GM12892 (cell line): ENCODE results near the gene NXNL2.

ENCODE experiments used
- POLR2A ChIP-seq: IDR thresholded peaks from 2 replicates; pipeline ENCODE4 v1.6.1; 2011; ENCODE audit warnings: low read depth, low read length, control low read depth
- TAF1 ChIP-seq: IDR thresholded peaks from 2 replicates; pipeline ENCODE4 v1.6.1; 2011; ENCODE audit warnings: low read depth, mild to moderate bottlenecking, control low read depth, low read length, borderline replicate concordance

GRCh38 chr9:88494983-88495721 lies 39.8 kb upstream of the NXNL2 start:
- no peak for TF ChIP-seq TAF1
- no peak for TF ChIP-seq POLR2A
